AG09319 (cell line): Measurements from ENCODE around the gene GRN.

Experiments
- DNase-seq: peaks from one replicate; pipeline ENCODE4 v3.0.0-alpha.2; 2010; ENCODE audit warnings: low read depth; ENCODE audit errors: extremely low read depth
- TF ChIP-seq, protein P1 (sequence below): IDR thresholded peaks from 2 replicates; pipeline ENCODE4 v1.5.1; 2011; ENCODE audit warnings: low read depth, mild to moderate bottlenecking, inconsistent platforms, low read length, moderate library complexity

Gene GRN

DNA sequence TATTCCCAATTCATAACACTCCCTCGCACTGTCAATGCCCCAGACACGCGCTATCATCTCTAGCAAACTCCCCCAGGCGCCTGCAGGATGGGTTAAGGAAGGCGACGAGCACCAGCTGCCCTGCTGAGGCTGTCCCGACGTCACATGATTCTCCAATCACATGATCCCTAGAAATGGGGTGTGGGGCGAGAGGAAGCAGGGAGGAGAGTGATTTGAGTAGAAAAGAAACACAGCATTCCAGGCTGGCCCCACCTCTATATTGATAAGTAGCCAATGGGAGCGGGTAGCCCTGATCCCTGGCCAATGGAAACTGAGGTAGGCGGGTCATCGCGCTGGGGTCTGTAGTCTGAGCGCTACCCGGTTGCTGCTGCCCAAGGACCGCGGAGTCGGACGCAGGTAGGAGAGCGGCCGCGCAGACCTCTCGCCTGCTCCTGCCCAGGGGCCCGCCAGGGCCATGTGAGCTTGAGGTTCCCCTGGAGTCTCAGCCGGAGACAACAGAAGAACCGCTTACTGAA, at the start of gene GRN:
GRN (plus strand) TSS at position 364 of the 515 bp plus-strand sequence. CDS start 3,863 bp downstream, outside the sequence.
- DNase-seq, result peak; percentile 97
- TF ChIP-seq, protein P1, sequence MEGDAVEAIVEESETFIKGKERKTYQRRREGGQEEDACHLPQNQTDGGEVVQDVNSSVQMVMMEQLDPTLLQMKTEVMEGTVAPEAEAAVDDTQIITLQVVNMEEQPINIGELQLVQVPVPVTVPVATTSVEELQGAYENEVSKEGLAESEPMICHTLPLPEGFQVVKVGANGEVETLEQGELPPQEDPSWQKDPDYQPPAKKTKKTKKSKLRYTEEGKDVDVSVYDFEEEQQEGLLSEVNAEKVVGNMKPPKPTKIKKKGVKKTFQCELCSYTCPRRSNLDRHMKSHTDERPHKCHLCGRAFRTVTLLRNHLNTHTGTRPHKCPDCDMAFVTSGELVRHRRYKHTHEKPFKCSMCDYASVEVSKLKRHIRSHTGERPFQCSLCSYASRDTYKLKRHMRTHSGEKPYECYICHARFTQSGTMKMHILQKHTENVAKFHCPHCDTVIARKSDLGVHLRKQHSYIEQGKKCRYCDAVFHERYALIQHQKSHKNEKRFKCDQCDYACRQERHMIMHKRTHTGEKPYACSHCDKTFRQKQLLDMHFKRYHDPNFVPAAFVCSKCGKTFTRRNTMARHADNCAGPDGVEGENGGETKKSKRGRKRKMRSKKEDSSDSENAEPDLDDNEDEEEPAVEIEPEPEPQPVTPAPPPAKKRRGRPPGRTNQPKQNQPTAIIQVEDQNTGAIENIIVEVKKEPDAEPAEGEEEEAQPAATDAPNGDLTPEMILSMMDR, result no peak

DNA sequence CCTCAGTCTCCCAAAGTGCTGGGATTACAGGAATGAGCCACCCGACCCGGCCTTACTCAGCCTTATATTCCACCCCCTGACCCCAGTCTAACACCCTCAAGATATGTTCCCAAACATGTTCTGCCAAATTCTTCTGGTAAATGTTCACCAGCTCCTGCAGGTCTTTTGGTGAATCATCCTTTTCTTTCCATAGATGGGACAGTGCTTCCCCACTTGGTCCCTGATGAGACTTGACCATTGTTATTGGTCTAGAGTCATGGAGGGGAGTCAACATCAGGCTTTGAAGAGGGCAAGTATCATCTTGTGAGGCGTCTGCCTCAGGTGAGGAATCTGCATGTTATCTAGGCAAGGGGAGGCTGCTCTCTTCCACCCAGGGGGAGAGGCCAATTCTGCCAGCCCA, 47.1 kb upstream of the GRN start:
- no peak for DNase-seq
- TF ChIP-seq, protein P1, result no peak

DNA sequence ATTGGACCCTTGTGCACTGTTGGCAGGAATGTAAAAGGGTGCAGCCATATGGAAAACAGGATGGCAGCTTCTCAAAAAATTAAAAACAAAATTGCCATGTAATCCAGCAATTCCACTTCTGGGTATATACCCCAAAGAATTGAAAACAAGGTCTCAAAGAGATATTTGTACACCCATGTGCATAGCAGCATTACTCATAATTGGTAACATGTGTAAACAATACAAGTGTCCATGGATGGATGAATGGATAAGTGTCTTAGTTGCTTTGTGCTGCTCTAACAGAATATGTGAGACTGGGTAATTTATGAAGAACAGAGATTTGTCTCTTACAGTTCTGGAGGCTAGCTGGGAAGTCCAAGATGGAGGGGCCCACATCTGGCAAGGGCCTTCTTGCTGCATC, 40.5 kb upstream of the GRN start:
- no peak for DNase-seq

DNA sequence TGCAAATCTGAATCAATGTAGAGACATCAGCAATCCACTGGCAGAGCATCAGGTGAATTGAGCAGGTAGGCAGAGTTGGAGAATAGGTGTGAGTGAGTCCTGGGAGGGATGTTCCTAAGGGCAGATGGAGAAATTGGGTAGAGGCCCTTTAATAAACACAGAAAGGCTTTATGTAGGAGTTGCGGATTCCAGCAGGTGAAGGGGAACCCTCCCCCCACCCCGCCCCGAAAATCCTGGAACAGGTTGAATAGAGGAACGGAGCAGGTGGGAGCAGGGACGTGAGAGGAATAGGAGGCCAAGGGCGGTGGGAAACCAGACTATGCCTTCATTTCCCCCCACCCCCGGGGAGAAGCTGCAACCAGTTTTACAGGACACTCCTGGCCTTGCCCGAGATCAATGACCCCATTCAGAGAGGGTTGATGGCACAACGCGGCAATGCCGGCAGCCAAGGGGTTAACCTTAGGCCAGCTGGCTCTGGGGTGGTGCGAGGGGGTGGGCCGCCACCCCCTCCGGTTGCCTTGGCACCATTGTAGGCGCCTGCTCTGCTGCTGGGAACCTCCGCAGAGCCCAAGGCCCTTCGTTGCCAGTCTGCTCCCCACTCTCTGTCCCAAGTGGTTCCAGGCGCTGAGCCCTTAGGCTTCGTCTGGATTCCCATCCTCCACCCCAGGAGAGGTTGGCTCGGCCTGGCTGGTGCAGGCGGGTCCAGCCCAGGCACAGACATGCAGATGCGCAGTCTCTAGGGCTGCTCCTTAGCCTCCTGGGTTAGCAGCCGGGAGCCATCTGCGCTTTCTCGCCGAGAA, 37.5 kb upstream of the GRN start:
- no peak for DNase-seq
- TF ChIP-seq, protein P1, result no peak

More for the DNA sequence above, 40.5 kb upstream of the GRN start:
- TF ChIP-seq, protein P1, result no peak

DNA sequence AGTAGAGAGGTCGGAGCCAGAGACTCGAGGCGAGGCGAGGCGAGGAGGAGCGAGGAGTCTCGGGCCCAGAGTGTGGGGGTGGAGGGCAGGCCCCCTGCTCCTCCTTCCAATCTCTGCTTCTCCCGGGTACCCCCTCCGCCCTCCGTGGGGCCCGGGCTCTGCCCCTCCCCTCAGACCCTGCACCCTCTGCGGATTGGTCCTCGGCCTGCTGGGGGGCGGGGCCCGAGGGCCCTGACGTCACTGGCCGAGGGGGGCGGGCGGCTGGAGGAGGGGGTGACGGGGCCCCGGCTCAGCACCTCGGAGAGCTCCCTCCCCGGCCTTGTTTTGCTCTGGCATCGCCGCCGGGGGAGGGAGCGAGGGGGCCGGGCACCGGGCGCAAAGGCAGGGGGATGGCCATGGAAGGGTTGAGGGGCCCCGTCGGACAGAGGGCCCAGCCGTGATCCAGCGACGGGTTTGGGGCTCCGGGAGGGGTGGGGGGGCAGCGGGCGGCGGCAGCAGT, 36.7 kb upstream of the GRN start, which contains the start of gene RUNDC3A:
RUNDC3A (plus strand) TSS at position 282 of the 499 bp plus-strand sequence. CDS start 232 bp downstream, outside the sequence.
- TF ChIP-seq, protein P1, result no peak
- peak; percentile 45 for DNase-seq

DNA sequence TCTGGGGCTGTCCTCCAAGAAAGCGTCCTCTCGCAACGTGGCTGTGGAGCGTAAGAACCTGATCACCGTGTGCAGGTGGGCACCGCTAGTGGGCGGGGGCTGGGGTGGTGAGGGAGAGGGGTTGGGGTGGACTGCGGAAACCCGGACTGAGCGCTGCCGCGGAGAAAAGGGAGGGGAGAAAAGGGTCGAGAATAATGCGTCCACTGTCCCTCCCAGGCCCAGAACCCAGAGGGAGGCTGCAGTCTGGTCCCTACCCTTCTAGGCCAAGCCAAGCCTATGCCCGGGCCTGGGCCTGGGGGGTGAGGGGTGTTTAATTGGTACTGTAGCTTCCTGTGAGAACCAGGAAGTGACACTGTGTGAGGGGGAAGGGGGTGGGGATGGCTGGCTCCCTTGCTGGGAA, 36.2 kb upstream of the GRN start:
- no peak for DNase-seq
- TF ChIP-seq, protein P1, result no peak

DNA sequence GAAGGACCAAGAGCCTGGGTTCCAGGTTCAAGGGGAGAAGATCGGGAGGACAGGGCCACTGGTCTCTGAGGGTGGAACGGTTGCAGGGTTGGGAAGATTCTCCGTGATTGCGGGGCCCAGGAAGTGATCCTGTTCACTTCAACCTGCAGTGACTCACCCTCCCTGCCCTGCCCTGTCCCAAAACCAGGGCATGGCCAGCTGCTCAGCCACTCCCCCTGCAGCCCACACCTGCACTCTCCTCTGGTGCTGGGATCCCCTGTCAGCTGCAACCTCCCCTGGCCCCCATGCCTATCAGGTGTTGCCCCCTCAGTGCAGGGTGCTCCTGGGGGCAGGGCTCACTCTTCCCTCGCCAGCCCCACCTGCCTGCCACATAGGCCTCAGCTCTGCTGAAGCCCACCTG, 35.6 kb upstream of the GRN start:
- no peak for DNase-seq
- TF ChIP-seq, protein P1, result no peak
